ENCODE results near the gene PDIA6.

GRCh38 chr2:10820562-10820961 lies 8.0 kb upstream of the PDIA6 start:
- TF ChIP-seq, protein P1, sequence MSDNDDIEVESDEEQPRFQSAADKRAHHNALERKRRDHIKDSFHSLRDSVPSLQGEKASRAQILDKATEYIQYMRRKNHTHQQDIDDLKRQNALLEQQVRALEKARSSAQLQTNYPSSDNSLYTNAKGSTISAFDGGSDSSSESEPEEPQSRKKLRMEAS (IDR thresholded peaks at IDR 0.05) = no peak
- TF ChIP-seq REST (IDR thresholded peaks at IDR 0.05; ENCODE audit: low read depth) = no peak
- TF ChIP-seq CEBPB (IDR thresholded peaks at IDR 0.05) = no peak
- no peak for TF ChIP-seq EP300 (IDR thresholded peaks at IDR 0.05; ENCODE audit: borderline replicate concordance)
- no peak for TF ChIP-seq CREB1 (IDR thresholded peaks at IDR 0.05; ENCODE audit: low read depth)
- no peak for TF ChIP-seq TEAD4 (IDR thresholded peaks at IDR 0.05)
- no peak for TF ChIP-seq ZBTB7A (IDR thresholded peaks at IDR 0.05; ENCODE audit: low read depth)
- TF ChIP-seq USF1 (IDR thresholded peaks at IDR 0.05) = no peak
- TF ChIP-seq YY1 (IDR thresholded peaks at IDR 0.05; ENCODE audit: low read depth) = no peak
- TF ChIP-seq FOXM1 (IDR thresholded peaks at IDR 0.05; ENCODE audit: borderline replicate concordance, low read depth) = no peak
- TF ChIP-seq TAF1 (IDR thresholded peaks at IDR 0.05; ENCODE audit: low read depth) = no peak

All from Ishikawa (cell line).